ENCODE data around the gene STEAP2. TPM values are rescaled to one million over a fixed set of nuclear protein-coding genes. Genes with fewer than 3 reads are reported as not detected.

STEAP2 gene
- polyA plus RNA-seq, 4 donors, result 2.2 to 16.0 (median 4.5) TPM

- no peaks in the 10 kb centered on the region for H3K9me3 ChIP-seq (ENCODE audit: control insufficient read depth in 2 of 2, insufficient read depth in 1 of 2, low read depth in 1 of 2, low read length in 1 of 2)
- WGBS, 3 donors, result 58 to 81% (median 60%) methylated on average over 5 of the region's 5 CpGs
- peaks cover 0 to 3% (median 2%) of the 10 kb centered on the region in 3 donors for H3K4me1 ChIP-seq (ENCODE audit: control insufficient read depth in 3 of 3, insufficient read depth in 2 of 3, low read depth in 1 of 3, low read length in 2 of 3)
- no peaks in the 10 kb centered on the region for H3K27me3 ChIP-seq (ENCODE audit: control insufficient read depth in 3 of 3, insufficient read depth in 3 of 3, low read length in 3 of 3)
- FAIRE-seq, result no peak
- no peak overlapping the region for H3K4me3 ChIP-seq (ENCODE audit: low read depth in 1 of 3, low read length in 3 of 3)
- no peaks in the 10 kb centered on the region for H3K36me3 ChIP-seq (ENCODE audit: control insufficient read depth in 3 of 3, insufficient read depth in 2 of 3, low read depth in 1 of 3, low read length in 3 of 3)
- no peak for DNase-seq
- no peak overlapping the region for H3K27ac ChIP-seq (ENCODE audit: low read depth in 1 of 3, low read length in 2 of 3)
Observed at GRCh38 chr7:90232430-90232829, 20.9 kb downstream of the STEAP2 start.

DNA sequence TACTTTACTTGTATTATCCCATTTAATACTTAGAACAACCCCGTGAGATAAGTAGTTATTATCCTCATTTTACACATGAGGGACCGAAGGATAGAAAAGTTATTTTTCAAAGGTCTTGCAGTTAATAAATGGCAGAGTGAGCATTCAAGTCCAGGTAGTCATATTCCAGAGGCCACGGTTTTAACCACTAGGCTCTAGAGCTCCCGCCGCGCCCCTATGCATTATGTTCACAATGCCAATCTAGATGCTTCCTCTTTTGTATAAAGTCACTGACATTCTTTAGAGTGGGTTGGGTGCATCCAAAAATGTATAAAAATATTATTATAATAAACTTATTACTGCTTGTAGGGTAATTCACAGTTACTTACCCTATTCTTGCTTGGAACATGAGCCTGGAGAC, 22.0 kb downstream of the STEAP2 start:
- 72 to 86% (median 82%) methylated on average over 6 of the region's 6 CpGs for WGBS, 3 donors
- Histone ChIP-seq H3K27ac (ENCODE audit: low read depth in 1 of 3, low read length in 2 of 3) (peak overlapping the region in 1 of 3 donors; percentile 14), H3K9me3 (ENCODE audit: control insufficient read depth in 2 of 2, insufficient read depth in 1 of 2, low read depth in 1 of 2, low read length in 1 of 2) (no peaks in the 10 kb centered on the region), H3K27me3 (ENCODE audit: control insufficient read depth in 3 of 3, insufficient read depth in 3 of 3, low read length in 3 of 3) (no peaks in the 10 kb centered on the region), H3K4me1 (ENCODE audit: control insufficient read depth in 3 of 3, insufficient read depth in 2 of 3, low read depth in 1 of 3, low read length in 2 of 3) (peaks cover 0 to 12% (median 2%) of the 10 kb centered on the region in 3 donors), H3K36me3 (ENCODE audit: control insufficient read depth in 3 of 3, insufficient read depth in 2 of 3, low read depth in 1 of 3, low read length in 3 of 3) (peaks cover 0 to 3% (median 0%) of the 10 kb centered on the region in 3 donors), H3K4me3 (ENCODE audit: low read depth in 1 of 3, low read length in 3 of 3) (no peak overlapping the region)
- FAIRE-seq (no peak), DNase-seq (peak in 1 of 2 donors; percentile 37)

GRCh38 chr7:90236721-90237289, 25.3 kb downstream of the STEAP2 start:
- no peak for FAIRE-seq
- H3K9me3 ChIP-seq (ENCODE audit: control insufficient read depth in 2 of 2, insufficient read depth in 1 of 2, low read depth in 1 of 2, low read length in 1 of 2), result no peaks in the 10 kb centered on the region
- H3K27me3 ChIP-seq (ENCODE audit: control insufficient read depth in 3 of 3, insufficient read depth in 3 of 3, low read length in 3 of 3), result no peaks in the 10 kb centered on the region
- DNase-seq, result peak; percentile 25 to 65
- peaks cover 3 to 15% (median 3%) of the 10 kb centered on the region in 3 donors for H3K4me1 ChIP-seq (ENCODE audit: control insufficient read depth in 3 of 3, insufficient read depth in 2 of 3, low read depth in 1 of 3, low read length in 2 of 3)
- H3K4me3 ChIP-seq (ENCODE audit: low read depth in 1 of 3, low read length in 3 of 3), result no peak overlapping the region
- H3K36me3 ChIP-seq (ENCODE audit: control insufficient read depth in 3 of 3, insufficient read depth in 2 of 3, low read depth in 1 of 3, low read length in 3 of 3), result peaks cover 0 to 6% (median 0%) of the 10 kb centered on the region in 3 donors
- 80 to 90% (median 83%) methylated on average over 1 of the region's 1 CpG for WGBS, 3 donors
- peak overlapping the region in 2 of 3 donors; percentile 13 to 48 for H3K27ac ChIP-seq (ENCODE audit: low read depth in 1 of 3, low read length in 2 of 3)

DNA sequence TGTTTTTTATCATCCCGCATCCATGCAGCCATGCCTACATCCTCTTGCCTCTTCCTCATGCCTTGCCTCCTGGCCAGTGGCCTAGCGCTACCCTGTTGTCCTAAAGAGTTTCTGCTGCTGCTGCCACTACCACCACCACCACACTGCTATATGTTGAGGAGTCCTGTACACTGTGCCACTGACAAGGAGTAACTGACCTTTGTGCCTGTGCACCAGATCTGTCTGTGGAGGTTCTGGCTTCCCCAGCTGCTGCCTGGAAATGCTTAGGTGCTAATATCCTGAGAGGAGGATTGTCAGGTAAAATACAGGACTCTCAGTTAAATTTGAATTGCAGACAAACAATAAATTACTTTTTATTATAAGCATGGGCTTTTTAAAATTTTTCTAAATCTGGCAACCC, 26.5 kb downstream of the STEAP2 start:
- Histone ChIP-seq H3K9me3 (ENCODE audit: control insufficient read depth in 2 of 2, insufficient read depth in 1 of 2, low read depth in 1 of 2, low read length in 1 of 2) (no peaks in the 10 kb centered on the region), H3K4me3 (ENCODE audit: low read depth in 1 of 3, low read length in 3 of 3) (no peak overlapping the region), H3K27me3 (ENCODE audit: control insufficient read depth in 3 of 3, insufficient read depth in 3 of 3, low read length in 3 of 3) (no peaks in the 10 kb centered on the region), H3K36me3 (ENCODE audit: control insufficient read depth in 3 of 3, insufficient read depth in 2 of 3, low read depth in 1 of 3, low read length in 3 of 3) (peaks cover 0 to 6% (median 0%) of the 10 kb centered on the region in 3 donors), H3K27ac (ENCODE audit: low read depth in 1 of 3, low read length in 2 of 3) (peak overlapping the region in 1 of 3 donors; percentile 60), H3K4me1 (ENCODE audit: control insufficient read depth in 3 of 3, insufficient read depth in 2 of 3, low read depth in 1 of 3, low read length in 2 of 3) (peaks cover 3 to 21% (median 3%) of the 10 kb centered on the region in 3 donors)
- DNase-seq, result peak; percentile 41 to 65
- FAIRE-seq, result no peak
- 93 to 100% (median 98%) methylated on average over 2 of the region's 2 CpGs for WGBS, 3 donors

DNA sequence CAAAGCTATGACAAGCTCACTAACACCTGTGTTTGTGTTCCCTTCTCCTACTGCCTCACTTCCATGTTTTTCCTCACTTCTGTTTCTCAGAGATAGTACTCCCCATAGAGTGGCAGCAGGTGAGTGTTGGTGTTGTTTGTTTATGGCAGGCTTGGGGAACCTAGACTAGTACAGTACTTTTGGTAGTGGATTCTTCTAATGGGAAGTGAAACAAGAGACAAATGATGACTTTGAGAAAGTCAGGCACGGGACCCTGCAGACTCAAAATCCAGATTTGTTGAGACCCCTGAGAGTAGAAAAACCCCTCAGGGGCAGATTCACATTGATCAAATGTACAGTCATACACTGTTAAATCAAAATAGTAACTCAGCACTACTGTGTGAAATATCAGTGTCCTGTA, 27.0 kb downstream of the STEAP2 start:
- Histone ChIP-seq H3K36me3 (ENCODE audit: control insufficient read depth in 3 of 3, insufficient read depth in 2 of 3, low read depth in 1 of 3, low read length in 3 of 3) (peaks cover 0 to 6% (median 0%) of the 10 kb centered on the region in 3 donors), H3K9me3 (ENCODE audit: control insufficient read depth in 2 of 2, insufficient read depth in 1 of 2, low read depth in 1 of 2, low read length in 1 of 2) (no peaks in the 10 kb centered on the region), H3K27me3 (ENCODE audit: control insufficient read depth in 3 of 3, insufficient read depth in 3 of 3, low read length in 3 of 3) (no peaks in the 10 kb centered on the region), H3K27ac (ENCODE audit: low read depth in 1 of 3, low read length in 2 of 3) (peak overlapping the region in 2 of 3 donors; percentile 4 to 60), H3K4me3 (ENCODE audit: low read depth in 1 of 3, low read length in 3 of 3) (no peak overlapping the region), H3K4me1 (ENCODE audit: control insufficient read depth in 3 of 3, insufficient read depth in 2 of 3, low read depth in 1 of 3, low read length in 2 of 3) (peaks cover 3 to 24% (median 3%) of the 10 kb centered on the region in 3 donors)
- DNase-seq, result no peak
- FAIRE-seq, result no peak
- 77 to 97% (median 87%) methylated on average over 1 of the region's 1 CpG for WGBS, 3 donors

DNA sequence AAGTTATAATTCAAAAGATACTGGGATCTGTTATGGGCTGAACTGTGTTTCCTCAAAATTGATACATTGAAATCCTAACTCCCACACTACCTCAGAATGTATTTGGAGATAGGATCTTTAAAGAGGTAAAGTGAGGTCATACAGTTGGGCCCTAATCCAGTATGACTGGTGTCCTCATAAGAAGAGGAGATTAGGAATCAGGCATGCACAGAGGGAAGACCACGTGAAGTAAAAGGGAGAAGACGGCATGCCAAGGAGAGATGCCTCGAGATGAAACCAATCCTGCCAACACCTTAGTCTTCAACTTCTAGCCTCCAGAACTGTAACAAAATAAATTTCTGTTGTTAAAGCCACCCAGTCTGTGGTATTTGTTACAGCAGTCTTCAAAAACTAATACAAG, 27.5 kb downstream of the STEAP2 start:
- H3K27me3 ChIP-seq (ENCODE audit: control insufficient read depth in 3 of 3, insufficient read depth in 3 of 3, low read length in 3 of 3), result no peaks in the 10 kb centered on the region
- 80 to 83% (median 83%) methylated on average over 3 of the region's 3 CpGs for WGBS, 3 donors
- H3K9me3 ChIP-seq (ENCODE audit: control insufficient read depth in 2 of 2, insufficient read depth in 1 of 2, low read depth in 1 of 2, low read length in 1 of 2), result no peaks in the 10 kb centered on the region
- H3K4me3 ChIP-seq (ENCODE audit: low read depth in 1 of 3, low read length in 3 of 3), result no peak overlapping the region
- DNase-seq (no peak), FAIRE-seq (no peak)
- peaks cover 0 to 6% (median 0%) of the 10 kb centered on the region in 3 donors for H3K36me3 ChIP-seq (ENCODE audit: control insufficient read depth in 3 of 3, insufficient read depth in 2 of 3, low read depth in 1 of 3, low read length in 3 of 3)
- H3K4me1 ChIP-seq (ENCODE audit: control insufficient read depth in 3 of 3, insufficient read depth in 2 of 3, low read depth in 1 of 3, low read length in 2 of 3), result peaks cover 1 to 29% (median 3%) of the 10 kb centered on the region in 3 donors
- peak overlapping the region in 1 of 3 donors; percentile 60 for H3K27ac ChIP-seq (ENCODE audit: low read depth in 1 of 3, low read length in 2 of 3)

- FAIRE-seq (no peak), DNase-seq (peak in 1 of 2 donors; percentile 26)
- Histone ChIP-seq H3K36me3 (ENCODE audit: control insufficient read depth in 3 of 3, insufficient read depth in 2 of 3, low read depth in 1 of 3, low read length in 3 of 3) (peaks cover 0 to 6% (median 0%) of the 10 kb centered on the region in 3 donors), H3K4me3 (ENCODE audit: low read depth in 1 of 3, low read length in 3 of 3) (no peak overlapping the region), H3K9me3 (ENCODE audit: control insufficient read depth in 2 of 2, insufficient read depth in 1 of 2, low read depth in 1 of 2, low read length in 1 of 2) (no peaks in the 10 kb centered on the region), H3K27ac (ENCODE audit: low read depth in 1 of 3, low read length in 2 of 3) (no peak overlapping the region), H3K4me1 (ENCODE audit: control insufficient read depth in 3 of 3, insufficient read depth in 2 of 3, low read depth in 1 of 3, low read length in 2 of 3) (peaks cover 3 to 35% (median 4%) of the 10 kb centered on the region in 3 donors), H3K27me3 (ENCODE audit: control insufficient read depth in 3 of 3, insufficient read depth in 3 of 3, low read length in 3 of 3) (no peaks in the 10 kb centered on the region)
- WGBS, 3 donors, result 64 to 71% (median 68%) methylated on average over 9 of the region's 9 CpGs
Observed at GRCh38 chr7:90239625-90240228, 28.2 kb downstream of the STEAP2 start.

DNA sequence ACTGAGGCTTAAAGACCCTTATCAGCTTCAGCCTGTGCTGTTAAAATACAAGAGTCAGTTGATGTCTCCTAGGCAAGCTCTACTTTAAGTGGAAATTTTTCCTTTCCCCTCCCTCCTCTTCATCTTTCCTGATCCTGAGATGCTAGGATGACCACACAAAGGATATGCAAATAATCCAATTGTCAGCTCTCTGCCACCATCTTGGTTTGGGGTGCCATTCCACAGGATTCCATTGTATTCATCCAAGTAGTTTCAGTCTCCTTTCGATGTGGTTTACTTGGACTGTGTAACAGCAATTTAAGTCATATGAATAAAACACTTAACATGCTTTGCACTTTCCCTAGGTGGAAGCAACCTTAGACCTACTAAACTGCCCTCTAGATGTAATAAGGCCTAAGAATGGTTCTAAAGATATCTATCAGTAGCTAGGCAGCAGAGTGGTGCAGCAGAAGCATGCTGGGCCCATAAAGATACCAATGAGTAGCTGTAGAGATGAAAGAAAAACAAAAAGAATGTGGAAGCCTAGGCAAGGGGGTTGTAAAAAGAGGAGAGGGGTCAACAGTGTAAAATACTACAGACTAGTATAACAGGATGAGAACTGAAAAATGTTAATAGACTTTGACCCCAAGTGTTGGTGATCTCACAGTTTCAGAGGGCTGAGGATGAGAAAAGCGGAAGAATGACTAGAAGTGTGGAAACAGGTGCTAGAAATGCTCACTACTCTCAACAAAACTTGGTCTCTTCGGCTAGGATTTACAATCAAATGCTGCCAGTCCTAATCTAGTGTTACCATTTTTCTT, 31.0 kb downstream of the STEAP2 start:
- Histone ChIP-seq H3K4me3 (ENCODE audit: low read depth in 1 of 3, low read length in 3 of 3) (no peak overlapping the region), H3K27ac (ENCODE audit: low read depth in 1 of 3, low read length in 2 of 3) (peak overlapping the region in 2 of 3 donors; percentile 76 to 87), H3K27me3 (ENCODE audit: control insufficient read depth in 3 of 3, insufficient read depth in 3 of 3, low read length in 3 of 3) (peaks cover 0 to 2% (median 0%) of the 10 kb centered on the region in 3 donors), H3K4me1 (ENCODE audit: control insufficient read depth in 3 of 3, insufficient read depth in 2 of 3, low read depth in 1 of 3, low read length in 2 of 3) (peaks cover 6 to 36% (median 8%) of the 10 kb centered on the region in 3 donors), H3K9me3 (ENCODE audit: control insufficient read depth in 2 of 2, insufficient read depth in 1 of 2, low read depth in 1 of 2, low read length in 1 of 2) (no peaks in the 10 kb centered on the region), H3K36me3 (ENCODE audit: control insufficient read depth in 3 of 3, insufficient read depth in 2 of 3, low read depth in 1 of 3, low read length in 3 of 3) (peaks cover 0 to 6% (median 0%) of the 10 kb centered on the region in 3 donors)
- DNase-seq (peak; percentile 72 to 89), FAIRE-seq (no peak)
- 33 to 65% (median 43%) methylated on average over 3 of the region's 3 CpGs for WGBS, 3 donors

Data from small intestine (tissue), 7 donors.